Spinal cord (tissue), 10 donors: ENCODE results near the gene CYP1B1. TPM values are rescaled to one million over a fixed set of nuclear protein-coding genes. Genes with fewer than 3 reads are reported as not detected.
A peak's percentile ranks its signal among the peaks of the same experiment; 100 is the strongest.

Experiments
- DNase-seq, 6 donors: peaks; one replicate each; pipeline versions ENCODE4 v3.0.0 to v3.0.0-alpha.2; 2013 to 2015; ENCODE audit warnings: low spot score in 6 of 6, low read depth in 4 of 6
- H3K27ac ChIP-seq: one replicate; pipeline ENCODE4 v1.5.1; 2013; ENCODE audit warnings: low read depth, low read length, control low read depth
- H3K27me3 ChIP-seq: one replicate; pipeline ENCODE4 v1.6.1; 2013; ENCODE audit warnings: low read length; ENCODE audit not compliant: control insufficient read depth, insufficient read depth
- H3K36me3 ChIP-seq: one replicate; pipeline ENCODE4 v1.6.1; 2013; ENCODE audit warnings: low read length; ENCODE audit not compliant: control insufficient read depth, insufficient read depth
- H3K4me1 ChIP-seq: one replicate; pipeline ENCODE4 v1.6.1; 2013; ENCODE audit warnings: low read length; ENCODE audit not compliant: control insufficient read depth, insufficient read depth
- H3K4me3 ChIP-seq: one replicate; pipeline ENCODE4 v1.5.1; 2013; ENCODE audit warnings: low read depth, low read length, control low read depth
- H3K9me3 ChIP-seq: one replicate; pipeline ENCODE4 v1.6.1; 2013; ENCODE audit warnings: low read length; ENCODE audit not compliant: control insufficient read depth, insufficient read depth
- WGBS: methylation state at CpG from one replicate; pipeline ENCODE4 v1.1.5; 2013; ENCODE audit warnings: missing lambda C conversion rate; ENCODE audit not compliant: insufficient coverage; 5-methylcytosine and 5-hydroxymethylcytosine counted together
- polyA plus RNA-seq, 2 donors: library from polyadenylated mRNA; unstranded; fragments of 120-200 nt; gene quantifications; one replicate each; pipeline ENCODE4 v1.2.1, GENCODE V29; 2013; ENCODE audit not compliant: insufficient read length in 2 of 2
- total RNA-seq, 2 donors: library from RNA; depleted of rRNA in 1 of 2; stranded (reverse); fragments of 120-200 nt in 1 of 2; fragments of >200 nt in 1 of 2; gene quantifications; one replicate each; pipeline versions ENCODE4 v1.2.3 to v1.2.4, GENCODE V29; 2013 to 2014
- donor health status: healthy.

CYP1B1 gene
- total and polyA plus RNA-seq, 4 donors = 29.8 to 105 (median 67.2) TPM

DNA sequence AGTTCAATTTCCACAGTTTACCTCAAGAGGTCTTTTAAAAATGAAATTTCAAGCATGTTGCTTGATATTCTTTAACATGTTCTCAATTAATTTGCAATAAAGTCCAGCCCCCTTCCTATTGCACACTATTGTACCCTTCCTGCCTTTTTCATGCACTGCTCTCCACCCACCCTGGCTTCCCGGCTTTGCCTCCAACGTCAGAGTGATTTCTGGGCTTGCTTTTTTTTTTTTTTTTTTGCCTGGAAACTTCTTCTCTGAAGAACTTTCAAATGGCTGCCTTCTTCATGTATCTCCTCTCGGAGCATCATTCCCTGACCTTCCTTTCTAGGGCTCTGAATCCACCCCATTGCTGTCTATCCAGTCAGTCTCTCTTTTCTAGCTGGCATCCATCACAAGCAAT lies 24.4 kb upstream of the CYP1B1 start:
- H3K4me1 ChIP-seq = peaks cover 4% of the 10 kb centered on the region
- peaks cover 6% of the 10 kb centered on the region for H3K27me3 ChIP-seq
- H3K36me3 ChIP-seq = no peaks in the 10 kb centered on the region
- H3K27ac ChIP-seq = no peak overlapping the region
- WGBS = 39% methylated on average over 2 of the region's 3 CpGs
- no peak for DNase-seq
- H3K9me3 ChIP-seq = peaks cover 2% of the 10 kb centered on the region
- no peak overlapping the region for H3K4me3 ChIP-seq

DNA sequence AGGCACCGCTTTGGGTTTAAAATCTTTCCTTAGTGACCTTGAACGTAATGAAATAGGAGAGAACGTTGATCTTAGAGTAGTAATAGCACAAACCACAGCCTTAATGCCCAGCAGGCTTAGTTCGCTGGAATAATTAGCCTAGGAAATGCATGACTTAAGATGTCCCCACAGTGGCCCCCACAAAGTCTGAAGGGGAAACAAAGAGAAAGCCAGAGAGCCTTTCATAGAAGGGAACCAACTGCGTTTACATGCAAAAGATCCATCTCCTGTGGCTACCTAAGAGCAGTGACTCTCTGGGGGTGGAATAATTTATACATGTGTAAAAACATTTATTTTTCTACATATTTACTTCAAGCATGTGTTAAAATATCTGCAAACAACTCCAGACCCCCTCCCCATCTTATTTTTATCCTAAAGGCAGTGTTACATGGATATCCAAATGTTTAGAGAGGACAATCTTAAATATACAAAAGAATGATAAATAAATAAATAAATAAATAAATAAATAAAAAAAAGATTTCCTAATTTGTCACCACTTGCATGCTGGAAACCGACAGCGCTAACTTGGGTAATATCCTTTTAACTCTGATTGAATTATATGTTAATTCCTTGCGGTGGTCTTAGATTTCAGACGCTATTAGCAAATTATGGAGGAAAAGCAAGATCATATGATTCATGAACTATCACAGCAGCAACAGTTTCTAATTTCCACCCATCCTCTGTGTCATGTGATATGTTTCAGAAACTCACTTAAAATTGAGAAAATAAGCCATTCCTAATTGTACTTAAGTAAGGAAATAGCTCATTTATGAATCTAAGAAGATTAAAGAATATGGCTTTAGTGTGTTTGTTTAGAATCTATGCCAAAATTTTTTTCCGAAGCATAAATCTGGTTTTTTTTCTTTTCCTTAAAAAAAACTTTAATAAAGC lies 23.4 kb upstream of the CYP1B1 start:
- 8% methylated on average over 2 of the region's 10 CpGs for WGBS
- Histone ChIP-seq H3K9me3 (peaks cover 2% of the 10 kb centered on the region), H3K27ac (no peak overlapping the region), H3K27me3 (peaks cover 6% of the 10 kb centered on the region), H3K36me3 (no peaks in the 10 kb centered on the region), H3K4me3 (no peak overlapping the region), H3K4me1 (peaks cover 4% of the 10 kb centered on the region)
- no peak for DNase-seq

DNA sequence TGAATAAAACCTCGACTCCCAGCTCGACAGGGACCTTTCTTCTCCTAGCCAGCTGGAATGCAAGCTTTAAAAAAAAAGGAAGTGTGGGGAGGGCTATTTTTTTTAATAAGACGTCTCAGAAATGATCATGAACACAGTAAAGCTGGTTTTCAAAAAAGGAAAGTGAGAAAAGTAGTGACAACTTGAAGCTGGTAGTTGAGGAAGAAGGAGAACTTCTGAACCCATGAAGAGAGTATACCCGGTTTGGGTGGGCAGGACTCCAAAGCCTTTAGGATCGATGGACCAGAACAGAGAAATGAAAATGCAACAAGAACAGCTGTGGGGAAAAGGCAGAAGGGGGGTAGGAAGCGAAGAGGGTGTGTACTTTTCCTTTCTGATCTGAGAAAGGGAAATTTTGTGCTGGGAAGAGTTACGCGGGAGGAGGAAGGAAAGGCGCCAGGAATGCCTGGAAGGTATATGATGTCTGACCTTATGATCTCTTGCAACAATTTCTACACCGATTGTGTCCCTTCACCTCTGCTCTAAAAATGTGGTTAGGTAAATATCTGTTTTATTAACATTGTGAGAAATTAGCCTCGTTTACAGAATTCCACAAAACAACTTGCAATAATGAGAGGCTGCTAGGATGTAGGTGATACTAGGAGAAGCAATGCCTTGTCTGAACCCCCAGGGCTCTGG lies 22.6 kb upstream of the CYP1B1 start:
- Histone ChIP-seq H3K4me1 (peaks cover 4% of the 10 kb centered on the region), H3K27me3 (peaks cover 6% of the 10 kb centered on the region), H3K36me3 (no peaks in the 10 kb centered on the region), H3K9me3 (peaks cover 2% of the 10 kb centered on the region), H3K4me3 (peak overlapping the region; percentile 5), H3K27ac (peak overlapping the region; percentile 81)
- 33% methylated on average over 6 of the region's 11 CpGs for WGBS
- DNase-seq = no peak

GRCh38 chr2:38097988-38098385 lies 22.0 kb upstream of the CYP1B1 start:
- Histone ChIP-seq H3K4me1 (peaks cover 4% of the 10 kb centered on the region), H3K27ac (peak overlapping the region; percentile 81), H3K4me3 (peak overlapping the region; percentile 5), H3K36me3 (no peaks in the 10 kb centered on the region), H3K9me3 (peaks cover 2% of the 10 kb centered on the region), H3K27me3 (peaks cover 6% of the 10 kb centered on the region)
- DNase-seq = no peak
- no CpG with 5 or more reads among the region's 4 CpGs for WGBS

DNA sequence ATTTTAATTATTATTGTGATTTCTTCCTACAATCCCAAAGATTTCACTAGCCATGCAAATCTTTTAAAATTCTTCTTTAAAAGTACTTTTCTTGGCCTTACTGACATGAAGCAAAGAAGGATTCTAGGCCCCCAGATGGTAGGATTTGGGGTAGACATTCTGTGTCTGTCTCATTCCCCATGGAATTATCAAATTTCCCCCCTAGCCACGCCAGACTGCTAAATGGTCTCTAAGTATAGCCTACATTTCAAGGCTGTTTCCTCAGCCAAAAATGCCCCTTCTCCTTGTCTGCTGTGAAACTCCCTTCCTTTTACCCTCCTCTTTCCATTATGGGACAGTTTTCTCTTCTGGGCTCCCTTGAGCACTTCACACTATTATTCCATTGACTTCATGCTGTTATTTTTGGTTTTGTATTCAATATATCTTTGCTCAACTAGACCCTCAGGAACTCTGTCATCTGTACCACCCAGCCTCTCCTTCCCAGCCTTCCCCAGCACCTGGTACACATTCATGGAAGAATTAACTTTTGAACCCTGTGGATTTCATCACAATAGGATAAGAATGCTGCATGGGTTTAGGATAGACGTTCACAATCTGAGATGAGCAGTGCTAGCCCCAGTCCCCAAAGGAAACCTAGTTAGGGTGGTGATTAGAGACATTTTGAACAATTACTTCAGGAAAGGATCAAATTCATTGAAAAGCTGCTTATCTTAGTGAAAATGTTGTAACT lies 21.5 kb upstream of the CYP1B1 start:
- peak overlapping the region; percentile 81 for H3K27ac ChIP-seq
- DNase-seq = no peak
- H3K4me3 ChIP-seq = no peak overlapping the region
- 63% methylated on average over 2 of the region's 2 CpGs for WGBS
- H3K4me1 ChIP-seq = peaks cover 7% of the 10 kb centered on the region
- H3K9me3 ChIP-seq = peaks cover 2% of the 10 kb centered on the region
- H3K27me3 ChIP-seq = peaks cover 6% of the 10 kb centered on the region
- H3K36me3 ChIP-seq = no peaks in the 10 kb centered on the region

- Histone ChIP-seq H3K4me1 (peaks cover 10% of the 10 kb centered on the region), H3K27me3 (peaks cover 6% of the 10 kb centered on the region), H3K36me3 (no peaks in the 10 kb centered on the region), H3K4me3 (no peak overlapping the region), H3K9me3 (no peaks in the 10 kb centered on the region), H3K27ac (peak overlapping the region; percentile 64)
- WGBS = 43% methylated on average over 11 of the region's 19 CpGs
- DNase-seq = peak in 1 of 6 donors; percentile 33
Observed at GRCh38 chr2:38095996-38096861, 20.3 kb upstream of the CYP1B1 start.

GRCh38 chr2:38095079-38095995 lies 19.4 kb upstream of the CYP1B1 start:
- Histone ChIP-seq H3K36me3 (no peaks in the 10 kb centered on the region), H3K27ac (peak overlapping the region; percentile 64)
- WGBS = 100% methylated on average over 3 of the region's 11 CpGs

DNA sequence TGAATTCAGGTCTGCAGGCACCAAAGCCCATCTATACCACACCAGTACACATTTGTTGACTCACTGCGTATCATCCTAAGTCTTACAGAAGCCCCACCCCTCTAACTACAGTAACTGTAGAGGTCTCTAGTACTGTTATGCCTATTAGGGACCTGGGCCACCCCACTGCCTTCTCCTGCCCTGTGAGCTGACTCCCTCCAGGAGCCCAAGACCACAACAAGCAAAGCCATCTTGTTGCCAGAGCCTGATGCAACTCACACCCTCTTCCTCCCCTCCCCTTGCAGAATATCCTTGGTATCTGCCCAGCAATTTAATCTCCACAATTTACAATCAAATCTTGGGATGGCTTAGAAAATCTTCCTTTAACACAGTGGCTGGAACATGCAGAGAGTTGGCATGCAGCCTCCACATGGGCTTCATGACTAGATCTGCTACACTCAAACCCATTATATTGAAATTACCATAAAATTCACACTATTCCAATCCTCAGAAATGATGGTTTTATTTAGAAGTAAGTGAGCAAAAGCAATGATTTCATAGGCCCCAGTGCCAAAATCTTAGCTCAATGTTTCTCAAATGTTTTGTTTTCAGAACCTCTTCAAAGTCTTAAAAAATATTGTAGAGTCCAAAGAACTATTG lies 17.7 kb upstream of the CYP1B1 start:
- Histone ChIP-seq H3K27ac (peak overlapping the region; percentile 7), H3K9me3 (no peaks in the 10 kb centered on the region)
- peak in 1 of 6 donors; percentile 40 for DNase-seq

More at GRCh38 chr2:38095079-38095995, 19.4 kb upstream of the CYP1B1 start:
- H3K4me3 ChIP-seq = no peak overlapping the region
- no peaks in the 10 kb centered on the region for H3K9me3 ChIP-seq
- DNase-seq = no peak
- peaks cover 6% of the 10 kb centered on the region for H3K27me3 ChIP-seq
- H3K4me1 ChIP-seq = peaks cover 10% of the 10 kb centered on the region

More for the DNA sequence above, 17.7 kb upstream of the CYP1B1 start:
- H3K36me3 ChIP-seq = no peaks in the 10 kb centered on the region
- H3K27me3 ChIP-seq = peaks cover 6% of the 10 kb centered on the region
- no peak overlapping the region for H3K4me3 ChIP-seq
- whole genome bisulfite sequencing = 100% methylated on average over 1 of the region's 1 CpG
- peaks cover 10% of the 10 kb centered on the region for H3K4me1 ChIP-seq
